AG20443 (cell line): ENCODE measurements around the gene PON3.
A peak's percentile ranks its signal among the peaks of the same experiment; 100 is the strongest.

Source experiments
- DNase-seq: peaks from one replicate; pipeline ENCODE4 v3.0.0; 2012; ENCODE audit warnings: low spot score, mixed read lengths

The PON3 gene

GRCh38 chr7:95396136-95397032, at the start of gene PON3:
PON3 (minus strand) TSS chr7:95396375; CDS start chr7:95396350, 25 bp downstream.
- peak; percentile 30 for DNase-seq

GRCh38 chr7:95444796-95445195, 48.6 kb upstream of the PON3 start:
- DNase-seq: no peak

- DNase-seq: no peak
Measured at GRCh38 chr7:95441042-95441823, 45.1 kb upstream of the PON3 start.

- DNase-seq: no peak
Measured at GRCh38 chr7:95440394-95441038, 44.3 kb upstream of the PON3 start.

GRCh38 chr7:95436407-95436806, 40.2 kb upstream of the PON3 start:
- DNase-seq: no peak

GRCh38 chr7:95435422-95435780, 39.2 kb upstream of the PON3 start:
- no peak for DNase-seq

GRCh38 chr7:95434557-95435421, 38.6 kb upstream of the PON3 start, which contains the start of gene PON2:
PON2 (minus strand) TSS chr7:95435028; CDS start chr7:95434951, 77 bp downstream.
- peak; percentile 97 for DNase-seq

GRCh38 chr7:95433952-95434556, 37.9 kb upstream of the PON3 start:
- peak; percentile 13 for DNase-seq

GRCh38 chr7:95433129-95433528, 37.0 kb upstream of the PON3 start:
- no peak for DNase-seq

- no peak for DNase-seq
Measured at GRCh38 chr7:95432606-95433005, 36.4 kb upstream of the PON3 start.

GRCh38 chr7:95430864-95431263, 34.7 kb upstream of the PON3 start:
- no peak for DNase-seq

GRCh38 chr7:95429241-95429990, 33.2 kb upstream of the PON3 start:
- DNase-seq: no peak

GRCh38 chr7:95427914-95428516, 31.8 kb upstream of the PON3 start:
- DNase-seq: no peak

GRCh38 chr7:95427166-95427565, 31.0 kb upstream of the PON3 start:
- DNase-seq: no peak

- no peak for DNase-seq
Measured at GRCh38 chr7:95425694-95426093, 29.5 kb upstream of the PON3 start.

GRCh38 chr7:95424716-95425115, 28.5 kb upstream of the PON3 start:
- DNase-seq: no peak

GRCh38 chr7:95421847-95422444, 25.8 kb upstream of the PON3 start:
- DNase-seq: no peak

GRCh38 chr7:95421000-95421846, 25.0 kb upstream of the PON3 start:
- no peak for DNase-seq

- DNase-seq: no peak
Measured at GRCh38 chr7:95412075-95412474, 15.9 kb upstream of the PON3 start.
